ENCODE measurements around the gene IL1R1.

The IL1R1 gene

GRCh38 chr2:102226612-102227391 lies 84.3 kb downstream of the IL1R1 start:
- POLR2A ChIA-PET: no interaction called here
- CTCF ChIA-PET: interaction anchor here (1.9 kb wide), 1 partner anchor 14 kb away, joined by 18 read pairs; no protein-coding TSS in a partner anchor
- TF ChIP-seq CTCF (IDR thresholded peaks at IDR 0.05; ENCODE audit: insufficient read depth, low read length, missing control alignments): no peak
- no peak for DNase-seq (ENCODE audit: low read depth, low spot score)
- no peak overlapping the region for H3K4me3 ChIP-seq (ENCODE audit: low read depth, low read length)

GRCh38 chr2:102229141-102229769 lies 86.7 kb downstream of the IL1R1 start:
- CTCF ChIA-PET: interaction anchor here (1.0 kb wide), 1 partner anchor 345 kb away, joined by 3 read pairs; no protein-coding TSS in a partner anchor
- POLR2A ChIA-PET: no interaction called here
- no peak for TF ChIP-seq CTCF (IDR thresholded peaks at IDR 0.05; ENCODE audit: insufficient read depth, low read length, missing control alignments)
- no peak overlapping the region for H3K4me3 ChIP-seq (ENCODE audit: low read depth, low read length)
- DNase-seq (ENCODE audit: low read depth, low spot score): no peak

Measured in AG04449 (cell line).